22Rv1 (cell line): ENCODE results near the gene OVOL3.
A peak's percentile ranks its signal among the peaks of the same experiment; 100 is the strongest.

Source experiments
- H3K27ac ChIP-seq: fragments of 450-650 bp; 2 replicates; pipeline ENCODE4 v1.5.1; 2017
- CTCF ChIP-seq: fragments of 450-650 bp; IDR thresholded peaks from 2 replicates; pipeline ENCODE4 v1.5.1; 2017; ENCODE audit warnings: mild to moderate bottlenecking
- ZFX ChIP-seq: fragments of 450-650 bp; IDR thresholded peaks from 2 replicates; pipeline ENCODE4 v1.6.1; 2017; ENCODE audit warnings: antibody characterized with exemption, borderline replicate concordance

Gene OVOL3

GRCh38 chr19:36112678-36113077, 1.7 kb downstream of the OVOL3 start:
- TF ChIP-seq ZFX = no peak
- TF ChIP-seq CTCF = no peak

GRCh38 chr19:36113425-36113824, 2.5 kb downstream of the OVOL3 start:
- H3K27ac ChIP-seq = peak overlapping the region; percentile 86
- TF ChIP-seq ZFX (no peak), CTCF (no peak)

More at GRCh38 chr19:36112678-36113077, 1.7 kb downstream of the OVOL3 start:
- H3K27ac ChIP-seq = no peak overlapping the region

- peak overlapping the region; percentile 86 for H3K27ac ChIP-seq
- TF ChIP-seq CTCF (peak; percentile 9; the same call in 1 of the 2 replicates), ZFX (no peak)
Measured at GRCh38 chr19:36113894-36114720, 3.2 kb downstream of the OVOL3 start.

- TF ChIP-seq ZFX (no peak), CTCF (no peak)
- peak within 1 kb of the TSS; percentile 86 for H3K27ac ChIP-seq
Measured at GRCh38 chr19:36114721-36115452, 3.9 kb downstream of the OVOL3 start, which contains the start of gene POLR2I. TSS of gene POLR2I (minus strand) at chr19:36114875. CDS start at chr19:36114856, 19 bp downstream.

- peak within 1 kb of the TSS; percentile 86 for H3K27ac ChIP-seq
- TF ChIP-seq CTCF (no peak), ZFX (no peak)
Measured at GRCh38 chr19:36115453-36116343, 4.8 kb downstream of the OVOL3 start, which contains the start of gene TBCB. TSS of gene TBCB (plus strand) at chr19:36115468. CDS start at chr19:36115561, 93 bp downstream.

GRCh38 chr19:36116344-36116637, 5.3 kb downstream of the OVOL3 start:
- TF ChIP-seq ZFX (no peak), CTCF (no peak)
- peak overlapping the region; percentile 86 for H3K27ac ChIP-seq
